GM21737 (cell line): ENCODE results near the gene CMA1.
"Not testable (repeated sequence)": the region's sequence is repeated elsewhere in the genome, so short reads cannot be mapped to it uniquely, and the experiment has no call there.

Experiments used
- ATAC-seq: cut with Tn5 transposase; IDR thresholded peaks from one replicate; pipeline ENCODE4 v1.9.1; 2021; ENCODE audit warnings: mild to moderate bottlenecking, moderate library complexity; ENCODE audit not compliant: unreplicated experiment

CMA1 gene, protein sequence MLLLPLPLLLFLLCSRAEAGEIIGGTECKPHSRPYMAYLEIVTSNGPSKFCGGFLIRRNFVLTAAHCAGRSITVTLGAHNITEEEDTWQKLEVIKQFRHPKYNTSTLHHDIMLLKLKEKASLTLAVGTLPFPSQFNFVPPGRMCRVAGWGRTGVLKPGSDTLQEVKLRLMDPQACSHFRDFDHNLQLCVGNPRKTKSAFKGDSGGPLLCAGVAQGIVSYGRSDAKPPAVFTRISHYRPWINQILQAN

GRCh38 chr14:24508155-24508840 is at the start of gene CMA1:
Gene CMA1 (minus strand): TSS chr14:24508265. CDS start chr14:24508235, 30 bp downstream.
- ATAC-seq, result no peak

GRCh38 chr14:24556756-24557155 is 48.7 kb upstream of the CMA1 start:
- ATAC-seq, result no peak

- not testable (repeated sequence) for ATAC-seq
These were observed 41.0 kb upstream of the CMA1 start for GRCh38 chr14:24549064-24549463.

- ATAC-seq, result no peak
These were observed 34.4 kb upstream of the CMA1 start for GRCh38 chr14:24542346-24542936.

DNA sequence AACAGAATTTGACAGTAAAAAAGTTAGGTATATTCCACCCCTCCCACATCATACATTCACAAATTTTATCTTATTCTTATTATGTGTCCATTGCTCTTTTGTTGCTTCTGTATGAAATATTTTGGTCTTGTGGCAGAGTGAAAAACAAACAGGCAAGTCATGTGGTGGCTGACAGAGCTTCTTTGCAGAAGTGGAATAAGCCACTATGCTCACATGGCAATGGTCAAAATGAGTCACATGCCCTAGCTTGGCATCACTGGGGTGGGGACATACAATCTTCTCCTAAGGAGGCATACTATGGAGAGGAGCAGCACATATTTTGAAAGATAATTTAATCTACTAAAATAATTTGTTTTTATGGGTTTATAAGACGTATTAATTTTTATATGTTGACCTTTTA is 27.7 kb upstream of the CMA1 start:
- no peak for ATAC-seq

GRCh38 chr14:24534286-24534685 is 26.2 kb upstream of the CMA1 start:
- no peak for ATAC-seq

DNA sequence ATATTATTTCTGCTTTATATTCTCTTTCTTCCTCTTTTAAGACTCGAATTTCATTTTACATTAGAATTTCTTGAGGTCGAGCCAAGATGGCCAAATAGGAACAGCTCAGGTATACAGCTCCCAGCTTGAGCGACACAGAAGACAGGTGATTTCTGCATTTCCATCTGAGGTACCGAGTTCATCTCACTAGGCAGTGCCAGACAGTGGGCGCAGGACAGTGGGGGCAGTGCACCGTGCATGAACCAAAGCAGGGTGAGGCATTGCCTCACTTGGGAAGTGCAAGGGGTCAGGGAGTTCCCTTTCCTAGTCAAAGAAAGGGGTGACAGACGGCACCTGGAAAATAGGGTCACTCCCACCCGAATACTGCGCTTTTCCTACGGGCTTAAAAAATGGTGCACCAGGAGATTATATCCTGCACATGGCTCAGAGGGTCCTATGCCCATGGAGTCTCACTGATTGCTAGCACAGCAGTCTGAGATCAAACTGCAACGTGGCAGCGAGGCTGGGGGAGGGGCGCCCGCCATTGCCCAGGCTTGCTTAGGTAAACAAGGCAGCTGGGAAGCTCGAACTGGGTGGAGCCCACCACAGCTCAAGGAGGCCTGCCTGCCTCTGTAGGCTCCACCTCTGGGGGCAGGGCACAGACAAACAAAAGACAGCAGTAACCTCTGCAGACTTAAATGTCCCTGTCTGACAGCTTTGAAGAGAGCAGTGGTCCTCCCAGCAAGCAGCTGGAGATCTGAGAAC is 18.0 kb upstream of the CMA1 start:
- not testable (repeated sequence) for ATAC-seq

DNA sequence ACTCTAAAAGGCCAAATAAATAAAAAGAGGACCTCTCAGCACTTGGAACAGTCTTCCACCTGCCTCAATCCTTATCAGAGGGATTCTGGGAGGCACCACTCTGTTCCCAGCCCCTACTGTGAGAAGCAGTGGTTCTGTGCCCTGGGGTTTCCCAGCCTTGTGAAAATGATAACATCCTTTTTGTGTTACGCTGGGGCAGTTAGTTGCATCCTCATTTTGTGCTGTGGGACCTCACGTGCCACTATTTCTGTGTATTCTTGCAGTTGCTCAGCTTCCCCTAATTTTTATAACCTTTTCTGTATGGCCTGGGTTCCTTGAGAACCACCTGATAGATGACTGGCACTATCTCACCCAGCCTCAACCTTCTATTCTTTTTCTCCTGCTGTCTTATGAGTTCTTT is 10.8 kb upstream of the CMA1 start:
- ATAC-seq, result no peak

DNA sequence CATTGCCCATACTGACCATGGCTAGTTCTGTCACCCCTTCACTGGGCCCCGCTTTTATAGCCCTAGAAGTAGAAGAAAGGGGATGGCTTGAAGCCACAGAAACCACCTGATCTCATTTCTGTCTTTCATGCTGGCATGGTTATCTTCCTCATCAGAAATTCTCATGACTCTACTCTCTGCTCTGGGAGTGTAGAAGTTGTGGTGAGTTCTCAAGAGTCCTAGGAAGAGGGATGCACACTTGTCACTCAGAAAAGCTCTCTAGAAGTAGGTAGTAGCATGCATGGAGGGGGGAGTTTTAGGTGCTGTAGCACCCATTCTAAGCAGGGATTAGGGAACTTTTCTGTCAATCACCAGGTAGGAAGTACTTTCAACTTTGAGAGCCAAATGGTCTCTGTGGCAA is 6.1 kb upstream of the CMA1 start:
- ATAC-seq, result no peak

GRCh38 chr14:24513009-24513408 is 4.9 kb upstream of the CMA1 start:
- ATAC-seq, result no peak

DNA sequence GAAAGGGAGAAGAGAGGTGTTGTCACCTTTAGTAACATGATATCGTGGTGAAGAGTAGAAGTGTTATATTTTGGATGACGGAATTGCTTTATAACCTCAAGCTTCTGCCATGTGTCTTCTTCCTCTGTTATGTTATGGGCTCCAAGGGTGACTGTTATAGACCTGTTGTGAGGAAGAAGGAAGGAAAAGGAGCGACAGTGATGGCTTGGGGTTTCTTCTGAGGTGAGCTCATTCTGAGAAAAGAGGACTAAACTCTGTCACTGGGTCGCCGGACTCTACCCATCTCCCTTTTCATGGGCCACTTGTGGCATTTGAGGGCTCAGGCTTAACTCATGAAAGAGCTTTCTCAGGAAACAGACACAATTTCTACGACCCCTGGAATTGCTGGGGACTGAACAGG is 1.6 kb downstream of the CMA1 start:
- no peak for ATAC-seq

DNA sequence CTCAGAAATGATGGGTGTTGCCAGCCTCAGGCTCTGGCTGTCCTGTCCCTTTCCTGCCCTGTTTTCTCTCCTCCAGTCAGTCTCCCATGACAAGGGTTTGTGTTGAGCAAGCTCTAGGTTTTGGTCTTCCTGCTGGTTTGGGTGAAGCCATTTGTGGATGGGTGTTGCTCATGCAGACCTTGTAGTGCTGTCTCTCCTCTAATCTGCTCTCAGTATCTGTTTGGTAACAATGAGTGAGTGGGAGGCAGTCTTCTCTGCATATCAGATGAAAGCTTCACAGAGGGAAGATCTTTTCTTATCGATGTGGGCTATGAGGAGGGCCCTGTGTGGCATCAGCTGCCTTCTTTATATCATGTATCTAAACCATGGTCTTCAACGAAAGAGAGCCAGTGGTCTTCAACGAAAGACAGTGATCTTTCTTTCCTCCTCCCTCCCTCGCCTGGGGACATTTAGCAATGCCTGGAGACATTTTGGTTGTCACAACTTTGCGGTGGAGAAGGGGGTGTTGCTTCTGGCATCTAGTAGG is 3.6 kb downstream of the CMA1 start:
- ATAC-seq, result no peak

DNA sequence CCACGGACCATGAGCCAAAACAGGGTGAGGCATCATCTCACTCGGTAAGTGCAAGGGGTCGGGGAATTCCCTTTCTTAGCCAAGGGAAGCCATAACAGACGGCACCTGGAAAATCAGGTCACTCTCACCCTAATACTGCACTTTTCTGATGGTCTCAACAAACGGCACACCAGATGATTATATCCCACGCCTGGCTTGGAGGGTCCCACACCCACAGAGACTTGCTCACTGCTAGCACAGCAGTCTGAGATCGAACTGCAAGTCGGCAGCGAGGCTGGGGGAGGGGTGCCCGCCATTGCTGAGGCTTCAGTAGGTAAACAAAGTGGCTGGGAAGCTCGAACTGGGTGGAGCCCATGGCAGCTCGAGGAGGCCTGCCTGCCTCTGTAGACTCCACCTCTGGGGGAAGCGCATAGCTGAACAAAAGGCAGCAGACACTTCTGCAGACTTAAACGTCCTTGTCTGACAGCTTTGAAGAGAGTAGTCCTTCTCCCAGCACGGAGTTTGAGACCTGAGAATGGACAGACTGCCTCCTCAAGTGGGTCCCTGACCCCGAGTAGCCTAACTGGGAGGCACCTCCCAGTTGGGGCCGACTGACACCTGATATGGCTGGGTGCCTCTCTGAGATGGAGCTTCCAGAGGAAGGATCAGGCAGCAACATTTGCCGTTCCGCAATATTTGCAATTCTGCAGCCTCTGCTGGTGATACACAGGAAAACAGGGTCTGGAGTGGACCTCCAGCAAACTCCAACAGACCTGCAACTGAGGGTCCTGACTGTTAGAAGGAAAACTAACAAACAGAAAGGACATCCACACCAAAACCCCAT is 16.3 kb downstream of the CMA1 start:
- not testable (repeated sequence) for ATAC-seq

DNA sequence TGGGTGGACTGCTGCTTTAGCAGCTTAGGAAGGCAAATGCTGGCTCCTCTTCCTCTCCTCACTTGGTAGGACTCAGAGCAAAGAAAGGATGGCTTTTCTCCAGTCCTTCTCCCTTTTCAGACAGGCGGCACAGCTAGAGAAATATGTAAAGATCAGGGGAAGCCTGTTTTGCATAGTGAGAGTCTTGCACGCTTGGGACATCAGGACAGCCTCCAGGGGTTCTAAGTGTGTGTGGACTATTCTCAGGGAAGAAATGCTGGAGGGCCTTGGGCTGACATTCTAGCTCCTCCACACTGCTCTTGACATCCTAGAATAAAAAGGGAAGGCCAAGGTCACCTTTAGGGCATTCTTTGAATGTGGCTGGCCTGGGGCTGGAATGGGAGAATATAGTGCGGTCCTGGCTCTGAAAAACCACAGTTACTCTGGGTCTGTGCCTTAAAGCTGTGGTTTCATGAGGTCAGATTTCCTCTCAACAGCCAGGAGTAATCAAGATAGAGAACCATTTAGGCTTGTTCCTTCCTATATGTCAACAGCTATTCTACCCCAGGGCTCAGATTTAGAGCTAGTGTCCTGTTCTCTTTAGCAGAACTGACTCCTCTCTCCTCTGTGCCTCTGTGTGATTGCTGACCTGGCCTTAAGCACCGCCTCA is 24.3 kb downstream of the CMA1 start:
- ATAC-seq, result no peak

DNA sequence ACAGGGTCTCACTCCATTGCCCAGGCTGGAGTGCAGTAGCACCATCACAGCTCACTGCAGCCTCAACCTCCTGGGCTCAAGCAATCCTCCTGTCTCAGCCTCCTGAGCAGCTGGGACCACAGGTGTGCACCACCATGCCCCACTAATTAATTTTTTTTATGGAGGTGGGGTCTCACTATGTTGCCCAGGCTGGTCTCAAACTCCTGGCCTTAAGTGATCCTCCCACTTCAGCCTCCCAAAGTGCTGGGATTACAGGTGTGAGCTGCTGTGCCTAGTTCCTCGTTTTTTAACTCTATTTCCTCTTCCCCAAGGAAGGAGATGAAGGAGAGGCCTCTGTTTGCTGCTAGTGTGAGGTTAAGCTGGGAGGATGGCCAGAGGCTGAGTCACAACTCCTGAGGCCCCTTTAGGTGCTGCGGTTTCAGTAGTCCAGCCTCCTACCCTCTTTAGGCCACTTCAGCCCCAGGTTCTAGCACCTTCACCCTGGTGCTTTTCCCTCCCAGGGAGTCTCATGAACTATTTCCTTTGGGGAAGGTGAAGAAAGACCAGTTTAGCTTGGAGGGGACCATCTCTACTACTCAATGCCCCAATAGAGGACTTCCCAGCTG is 25.3 kb downstream of the CMA1 start:
- ATAC-seq, result not testable (repeated sequence)

- no peak for ATAC-seq
These were observed 26.3 kb downstream of the CMA1 start for GRCh38 chr14:24481622-24482324.

- ATAC-seq, result not testable (repeated sequence)
These were observed 28.1 kb downstream of the CMA1 start for GRCh38 chr14:24479999-24480398.

GRCh38 chr14:24475261-24475660 is 32.8 kb downstream of the CMA1 start:
- no peak for ATAC-seq

DNA sequence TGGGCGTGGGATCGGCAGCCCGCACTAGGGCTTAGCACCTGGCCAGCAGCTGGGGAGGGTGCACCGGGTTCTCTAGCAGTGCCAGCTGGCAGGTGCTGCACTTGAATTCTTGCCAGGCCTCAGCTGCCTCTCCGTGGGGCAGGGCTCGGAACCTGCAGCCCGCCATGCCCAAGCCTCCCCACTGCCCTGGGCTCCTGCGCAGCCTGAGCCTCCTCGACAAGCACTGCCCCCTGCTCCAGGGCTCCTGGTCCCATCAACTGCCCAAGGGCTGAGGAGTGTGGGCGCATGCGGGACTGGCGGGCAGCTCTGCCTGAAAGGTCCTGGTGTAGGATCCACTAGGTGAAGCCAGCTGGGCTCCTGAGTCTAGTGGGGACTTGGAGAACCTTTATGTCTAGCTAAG is 34.9 kb downstream of the CMA1 start:
- ATAC-seq, result no peak
